Smooth muscle cell (in vitro differentiated cells): ENCODE results near the gene ZNF74. TPM values are rescaled to one million over a fixed set of nuclear protein-coding genes. Genes with fewer than 3 reads are reported as not detected.
"Not testable (repeated sequence)": the region's sequence is repeated elsewhere in the genome, so short reads cannot be mapped to it uniquely, and the experiment has no call there.

Experiments used
- DNase-seq: peaks from one replicate; lab custom pipeline; 2025; ENCODE audit not compliant: unreplicated experiment; lab: John Stamatoyannopoulos, UW
- H2AFZ ChIP-seq: fragments of 200-600 bp; sonication (generic); 2 replicates; pipeline ENCODE4 v1.6.0; 2016; ENCODE audit warnings: antibody characterized with exemption, low read depth, mild to moderate bottlenecking
- H3F3A ChIP-seq: fragments of 200-600 bp; sonication (generic); 2 replicates; pipeline ENCODE4 v1.6.0; 2017; ENCODE audit warnings: antibody characterized with exemption, low read depth
- H3K27ac ChIP-seq: fragments of 200-600 bp; sonication (generic); 2 replicates; pipeline ENCODE4 v1.5.1; 2016; ENCODE audit warnings: low read depth, mild to moderate bottlenecking
- H3K27me3 ChIP-seq: fragments of 200-600 bp; sonication (generic); 2 replicates; pipeline ENCODE4 v1.6.1; 2016; ENCODE audit warnings: low read depth, mild to moderate bottlenecking
- H3K36me3 ChIP-seq: fragments of 200-600 bp; sonication (generic); 2 replicates; pipeline ENCODE4 v1.5.1; 2016; ENCODE audit warnings: low read depth
- H3K4me1 ChIP-seq: fragments of 200-600 bp; sonication (generic); 2 replicates; pipeline ENCODE4 v1.5.1; 2016; ENCODE audit warnings: low read depth
- H3K4me2 ChIP-seq: fragments of 200-600 bp; sonication (generic); 2 replicates; pipeline ENCODE4 v1.6.0; 2016; ENCODE audit warnings: mild to moderate bottlenecking
- H3K4me3 ChIP-seq: fragments of 200-600 bp; sonication (generic); 2 replicates; pipeline ENCODE4 v1.5.1; 2016; ENCODE audit warnings: mild to moderate bottlenecking
- H3K79me2 ChIP-seq: fragments of 200-600 bp; sonication (generic); 2 replicates; pipeline ENCODE4 v1.6.0; 2016; ENCODE audit warnings: low read depth, mild to moderate bottlenecking
- H3K9ac ChIP-seq: fragments of 200-600 bp; sonication (generic); 2 replicates; pipeline ENCODE4 v1.6.0; 2016; ENCODE audit warnings: low read depth
- H3K9me3 ChIP-seq: fragments of 200-600 bp; sonication (generic); replicated peaks from 2 replicates; pipeline ENCODE4 v1.5.1; 2016; ENCODE audit warnings: low read depth
- H4K20me1 ChIP-seq: fragments of 200-600 bp; sonication (generic); 2 replicates; pipeline ENCODE4 v1.6.0; 2016; ENCODE audit warnings: low read depth
- WGBS: methylation state at CpG from one replicate; pipeline ENCODE4 v1.1.7; 2016; ENCODE audit warnings: low lambda C conversion rate; 5-methylcytosine and 5-hydroxymethylcytosine counted together
- polyA plus RNA-seq: library from polyadenylated mRNA; unstranded; fragments of >200 nt; fragmentation: Nextera tagmentation; extraction: Ambion mirVana; gene quantifications from 2 replicates; pipeline ENCODE4 v1.2.1, GENCODE V29; 2016
- total RNA-seq: library from RNA; depleted of rRNA; stranded (reverse); fragments of >200 nt; gene quantifications from 2 replicates; pipeline ENCODE4 v1.2.3, GENCODE V29; 2014
- TF ChIP-seq, protein P1 (sequence below): fragments of 200-600 bp; sonication (generic); IDR thresholded peaks from 2 replicates; pipeline ENCODE4 v1.5.1; 2017; ENCODE audit warnings: borderline replicate concordance, mild to moderate bottlenecking, antibody characterized with exemption; ENCODE audit not compliant: insufficient read depth, poor library complexity, severe bottlenecking

ZNF74 gene
- total and polyA plus RNA-seq, 2 experiments from 2014 or later, result 11.8 to 14.3 TPM

- Histone ChIP-seq H3K4me3 (no peak overlapping the region), H3K9ac (no peak overlapping the region), H2AFZ (no peak overlapping the region), H3F3A (no peaks in the 10 kb centered on the region), H3K4me1 (no peaks in the 10 kb centered on the region), H3K27ac (no peak overlapping the region), H3K79me2 (no peaks in the 10 kb centered on the region), H4K20me1 (peaks cover 3% of the 10 kb centered on the region), H3K4me2 (no peak overlapping the region), H3K36me3 (no peaks in the 10 kb centered on the region), H3K9me3 (no peaks in the 10 kb centered on the region), H3K27me3 (no peaks in the 10 kb centered on the region)
- DNase-seq, result no peak
- 98% methylated on average over 61 of the region's 62 CpGs for WGBS
- TF ChIP-seq, protein P1, sequence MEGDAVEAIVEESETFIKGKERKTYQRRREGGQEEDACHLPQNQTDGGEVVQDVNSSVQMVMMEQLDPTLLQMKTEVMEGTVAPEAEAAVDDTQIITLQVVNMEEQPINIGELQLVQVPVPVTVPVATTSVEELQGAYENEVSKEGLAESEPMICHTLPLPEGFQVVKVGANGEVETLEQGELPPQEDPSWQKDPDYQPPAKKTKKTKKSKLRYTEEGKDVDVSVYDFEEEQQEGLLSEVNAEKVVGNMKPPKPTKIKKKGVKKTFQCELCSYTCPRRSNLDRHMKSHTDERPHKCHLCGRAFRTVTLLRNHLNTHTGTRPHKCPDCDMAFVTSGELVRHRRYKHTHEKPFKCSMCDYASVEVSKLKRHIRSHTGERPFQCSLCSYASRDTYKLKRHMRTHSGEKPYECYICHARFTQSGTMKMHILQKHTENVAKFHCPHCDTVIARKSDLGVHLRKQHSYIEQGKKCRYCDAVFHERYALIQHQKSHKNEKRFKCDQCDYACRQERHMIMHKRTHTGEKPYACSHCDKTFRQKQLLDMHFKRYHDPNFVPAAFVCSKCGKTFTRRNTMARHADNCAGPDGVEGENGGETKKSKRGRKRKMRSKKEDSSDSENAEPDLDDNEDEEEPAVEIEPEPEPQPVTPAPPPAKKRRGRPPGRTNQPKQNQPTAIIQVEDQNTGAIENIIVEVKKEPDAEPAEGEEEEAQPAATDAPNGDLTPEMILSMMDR, result no peak
Observed at GRCh38 chr22:20405931-20406685, 12.2 kb downstream of the ZNF74 start.

DNA sequence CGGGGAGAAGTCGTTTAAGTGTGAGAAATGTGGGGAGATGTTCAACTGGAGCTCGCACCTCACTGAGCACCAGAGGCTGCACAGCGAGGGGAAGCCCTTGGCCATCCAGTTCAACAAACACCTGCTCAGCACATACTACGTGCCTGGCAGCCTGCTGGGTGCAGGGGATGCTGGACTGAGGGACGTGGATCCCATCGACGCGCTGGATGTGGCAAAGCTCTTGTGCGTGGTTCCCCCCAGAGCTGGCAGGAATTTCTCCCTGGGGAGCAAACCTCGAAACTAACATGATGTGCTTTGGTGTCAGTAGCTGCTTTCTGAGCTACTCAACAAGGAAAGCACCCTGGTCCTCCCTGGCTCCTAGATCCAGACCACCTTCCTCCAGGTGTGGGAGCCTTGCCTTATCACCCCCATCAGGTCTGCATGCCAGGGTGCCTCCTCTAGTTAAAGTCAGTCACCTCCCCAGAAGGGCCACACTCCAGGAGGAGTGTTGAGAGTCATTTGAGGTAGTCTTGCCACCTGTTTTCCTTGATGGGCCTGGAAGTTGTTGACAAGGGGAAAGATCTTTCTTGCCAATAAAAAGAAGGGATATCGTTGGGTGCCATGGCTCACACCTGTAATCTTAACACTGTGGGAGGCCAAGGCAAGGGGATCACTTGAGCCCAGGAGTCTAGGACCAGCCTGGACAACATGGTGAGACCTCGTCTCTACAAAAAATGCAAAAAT lies 12.9 kb downstream of the ZNF74 start:
- H3K27me3 ChIP-seq, result no peaks in the 10 kb centered on the region
- no peaks in the 10 kb centered on the region for H4K20me1 ChIP-seq
- DNase-seq, result no peak
- no peaks in the 10 kb centered on the region for H3K9me3 ChIP-seq
- no peaks in the 10 kb centered on the region for H3K79me2 ChIP-seq
- TF ChIP-seq, protein P1, result no peak
- H2AFZ ChIP-seq, result no peak overlapping the region
- no peaks in the 10 kb centered on the region for H3F3A ChIP-seq
- no peaks in the 10 kb centered on the region for H3K36me3 ChIP-seq
- H3K4me2 ChIP-seq, result no peak overlapping the region
- H3K27ac ChIP-seq, result no peak overlapping the region
- H3K9ac ChIP-seq, result no peak overlapping the region
- H3K4me1 ChIP-seq, result no peaks in the 10 kb centered on the region
- H3K4me3 ChIP-seq, result no peak overlapping the region
- 98% methylated on average over 13 of the region's 13 CpGs for WGBS

DNA sequence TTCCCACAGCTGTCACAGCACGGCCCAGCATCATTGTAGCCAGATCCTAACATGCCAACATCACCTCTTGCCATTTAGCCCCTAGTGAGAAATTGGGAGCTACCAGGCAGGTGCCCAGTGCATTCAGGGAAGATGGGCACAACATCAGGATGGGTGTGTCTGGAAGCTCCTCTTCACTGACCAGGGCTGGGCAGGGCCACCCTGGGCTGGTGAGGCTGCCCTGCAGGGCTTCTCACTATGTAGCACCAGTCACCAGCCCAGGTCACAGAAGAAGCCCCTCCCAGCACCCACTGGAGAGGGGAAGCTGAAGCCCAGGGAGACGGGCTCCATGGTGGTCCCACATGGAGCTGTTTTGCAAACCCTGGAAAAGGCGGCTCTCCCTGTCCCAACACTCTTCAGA lies 13.9 kb downstream of the ZNF74 start:
- H3K4me3 ChIP-seq, result no peak overlapping the region
- no peaks in the 10 kb centered on the region for H3K9me3 ChIP-seq
- H4K20me1 ChIP-seq, result no peaks in the 10 kb centered on the region
- no peak overlapping the region for H3K27ac ChIP-seq
- H3K27me3 ChIP-seq, result no peaks in the 10 kb centered on the region
- TF ChIP-seq, protein P1, result no peak
- H3K36me3 ChIP-seq, result no peaks in the 10 kb centered on the region
- no peaks in the 10 kb centered on the region for H3K79me2 ChIP-seq
- H3K4me2 ChIP-seq, result no peak overlapping the region
- H3K4me1 ChIP-seq, result no peaks in the 10 kb centered on the region
- no peaks in the 10 kb centered on the region for H3F3A ChIP-seq
- H2AFZ ChIP-seq, result no peak overlapping the region
- no peak for DNase-seq
- 95% methylated on average over 3 of the region's 3 CpGs for WGBS
- H3K9ac ChIP-seq, result no peak overlapping the region

DNA sequence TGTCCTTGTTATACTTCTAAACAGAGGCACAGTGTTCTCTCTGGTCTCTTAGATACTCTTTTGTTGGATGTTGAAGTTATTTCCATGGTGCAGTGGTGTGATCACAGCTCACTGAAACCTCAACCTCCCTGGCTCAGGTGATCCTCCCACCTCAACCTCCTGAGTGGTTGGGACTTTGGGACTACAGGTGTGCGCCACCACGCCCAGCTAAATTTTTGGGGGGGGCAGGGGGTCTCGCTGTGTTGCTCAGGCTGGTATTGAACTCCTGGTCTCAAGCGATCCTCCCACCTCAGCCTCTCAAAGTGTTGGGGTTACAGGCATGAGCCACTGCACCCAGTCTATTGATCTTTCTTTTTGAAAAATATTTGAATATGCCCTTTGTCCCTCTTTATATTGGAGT lies 14.9 kb downstream of the ZNF74 start:
- Histone ChIP-seq H3K27me3 (no peaks in the 10 kb centered on the region), H3K36me3 (no peaks in the 10 kb centered on the region), H4K20me1 (no peaks in the 10 kb centered on the region), H3K9me3 (no peaks in the 10 kb centered on the region), H3K27ac (no peak overlapping the region), H2AFZ (no peak overlapping the region), H3K4me1 (no peaks in the 10 kb centered on the region), H3K9ac (no peak overlapping the region), H3K4me3 (no peak overlapping the region), H3K4me2 (no peak overlapping the region), H3F3A (no peaks in the 10 kb centered on the region), H3K79me2 (no peaks in the 10 kb centered on the region)
- 96% methylated on average over 4 of the region's 4 CpGs for WGBS
- DNase-seq, result no peak
- TF ChIP-seq, protein P1, result no peak

GRCh38 chr22:20409385-20409784 lies 15.4 kb downstream of the ZNF74 start:
- DNase-seq, H3K27ac ChIP-seq, H3K4me3 ChIP-seq, H4K20me1 ChIP-seq, H3K4me2 ChIP-seq, H3K79me2 ChIP-seq, H2AFZ ChIP-seq, H3K9me3 ChIP-seq, H3F3A ChIP-seq, H3K4me1 ChIP-seq, H3K9ac ChIP-seq, H3K27me3 ChIP-seq, H3K36me3 ChIP-seq: not testable (repeated sequence)
- WGBS, result 99% methylated on average over 3 of the region's 3 CpGs
